HCT116 (cell line): ENCODE results near the gene THEMIS2.

Experiments
- POLR2A ChIP-seq: IDR thresholded peaks from 2 replicates; pipeline ENCODE4 v1.7.0; 2011; ENCODE audit warnings: borderline replicate concordance; ENCODE audit not compliant: insufficient read depth, insufficient read length; ENCODE audit errors: extremely low read depth
- ZNF274 ChIP-seq: fragments of 200-500 bp; sonication (Bioruptor generic); IDR thresholded peaks from 2 replicates; pipeline ENCODE4 v1.6.1; 2014; ENCODE audit warnings: mild to moderate bottlenecking, low read depth, low read length, inconsistent platforms
- TF ChIP-seq, protein P1 (sequence below), 3 experiments: fragments of 200-600 bp in 1 of 3; sonication (generic) in 1 of 3; IDR thresholded peaks in 2 of 3; conservative IDR thresholded peaks in 1 of 3; 2 replicates each; pipeline ENCODE4 v1.5.1; 2012 to 2017; ENCODE audit warnings: low read depth in 2 of 3, low read length in 2 of 3, antibody characterized with exemption in 1 of 3, borderline replicate concordance in 1 of 3, control low read depth in 1 of 3, mild to moderate bottlenecking in 1 of 3, mixed read lengths in 1 of 3, mixed run types in 1 of 3, moderate library complexity in 1 of 3; ENCODE audit not compliant: insufficient read depth in 1 of 3

DNA sequence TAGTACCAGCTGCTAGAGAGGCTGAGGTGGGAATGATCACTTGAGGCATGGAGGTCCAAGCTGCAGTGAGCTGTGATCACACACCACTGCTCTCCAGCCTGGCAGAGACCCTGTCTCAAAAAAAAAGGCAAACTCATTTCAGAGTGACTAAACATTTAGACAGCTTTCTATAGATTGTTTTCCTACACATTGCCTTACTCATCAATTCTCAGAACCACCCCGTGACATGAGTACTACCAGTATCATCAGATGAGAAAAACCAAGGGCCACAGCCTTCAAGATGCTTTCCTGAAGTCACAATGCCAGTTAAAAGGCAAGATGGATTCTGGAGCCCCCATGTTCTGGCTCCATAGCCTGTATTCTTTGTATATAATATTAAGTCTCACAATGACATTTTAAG, 40.1 kb downstream of the THEMIS2 start:
- TF ChIP-seq, protein P1, sequence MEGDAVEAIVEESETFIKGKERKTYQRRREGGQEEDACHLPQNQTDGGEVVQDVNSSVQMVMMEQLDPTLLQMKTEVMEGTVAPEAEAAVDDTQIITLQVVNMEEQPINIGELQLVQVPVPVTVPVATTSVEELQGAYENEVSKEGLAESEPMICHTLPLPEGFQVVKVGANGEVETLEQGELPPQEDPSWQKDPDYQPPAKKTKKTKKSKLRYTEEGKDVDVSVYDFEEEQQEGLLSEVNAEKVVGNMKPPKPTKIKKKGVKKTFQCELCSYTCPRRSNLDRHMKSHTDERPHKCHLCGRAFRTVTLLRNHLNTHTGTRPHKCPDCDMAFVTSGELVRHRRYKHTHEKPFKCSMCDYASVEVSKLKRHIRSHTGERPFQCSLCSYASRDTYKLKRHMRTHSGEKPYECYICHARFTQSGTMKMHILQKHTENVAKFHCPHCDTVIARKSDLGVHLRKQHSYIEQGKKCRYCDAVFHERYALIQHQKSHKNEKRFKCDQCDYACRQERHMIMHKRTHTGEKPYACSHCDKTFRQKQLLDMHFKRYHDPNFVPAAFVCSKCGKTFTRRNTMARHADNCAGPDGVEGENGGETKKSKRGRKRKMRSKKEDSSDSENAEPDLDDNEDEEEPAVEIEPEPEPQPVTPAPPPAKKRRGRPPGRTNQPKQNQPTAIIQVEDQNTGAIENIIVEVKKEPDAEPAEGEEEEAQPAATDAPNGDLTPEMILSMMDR (IDR thresholded peaks at IDR 0.05 in 2 of 3, conservative IDR thresholded peaks at IDR 0.05 in 1 of 3; ENCODE audit: borderline replicate concordance in 1 of 3, insufficient read depth in 1 of 3, low read depth in 2 of 3, low read length in 2 of 3) = no peak
- TF ChIP-seq ZNF274 = no peak
- TF ChIP-seq POLR2A = no peak
